Stimulated activated CD8-positive, alpha-beta memory T cell treated with anti-CD3 and anti-CD28 coated beads, Interleukin-15, amount 100 ng/mL, for 24 hours (primary cell): ENCODE results near the gene RPS6KC1.
"Not testable (repeated sequence)": the region's sequence is repeated elsewhere in the genome, so short reads cannot be mapped to it uniquely, and the experiment has no call there.

Experiments
- DNase-seq: peaks from one replicate; pipeline ENCODE4 v3.0.0-alpha.2; 2020; ENCODE audit warnings: low read depth

Gene RPS6KC1, protein sequence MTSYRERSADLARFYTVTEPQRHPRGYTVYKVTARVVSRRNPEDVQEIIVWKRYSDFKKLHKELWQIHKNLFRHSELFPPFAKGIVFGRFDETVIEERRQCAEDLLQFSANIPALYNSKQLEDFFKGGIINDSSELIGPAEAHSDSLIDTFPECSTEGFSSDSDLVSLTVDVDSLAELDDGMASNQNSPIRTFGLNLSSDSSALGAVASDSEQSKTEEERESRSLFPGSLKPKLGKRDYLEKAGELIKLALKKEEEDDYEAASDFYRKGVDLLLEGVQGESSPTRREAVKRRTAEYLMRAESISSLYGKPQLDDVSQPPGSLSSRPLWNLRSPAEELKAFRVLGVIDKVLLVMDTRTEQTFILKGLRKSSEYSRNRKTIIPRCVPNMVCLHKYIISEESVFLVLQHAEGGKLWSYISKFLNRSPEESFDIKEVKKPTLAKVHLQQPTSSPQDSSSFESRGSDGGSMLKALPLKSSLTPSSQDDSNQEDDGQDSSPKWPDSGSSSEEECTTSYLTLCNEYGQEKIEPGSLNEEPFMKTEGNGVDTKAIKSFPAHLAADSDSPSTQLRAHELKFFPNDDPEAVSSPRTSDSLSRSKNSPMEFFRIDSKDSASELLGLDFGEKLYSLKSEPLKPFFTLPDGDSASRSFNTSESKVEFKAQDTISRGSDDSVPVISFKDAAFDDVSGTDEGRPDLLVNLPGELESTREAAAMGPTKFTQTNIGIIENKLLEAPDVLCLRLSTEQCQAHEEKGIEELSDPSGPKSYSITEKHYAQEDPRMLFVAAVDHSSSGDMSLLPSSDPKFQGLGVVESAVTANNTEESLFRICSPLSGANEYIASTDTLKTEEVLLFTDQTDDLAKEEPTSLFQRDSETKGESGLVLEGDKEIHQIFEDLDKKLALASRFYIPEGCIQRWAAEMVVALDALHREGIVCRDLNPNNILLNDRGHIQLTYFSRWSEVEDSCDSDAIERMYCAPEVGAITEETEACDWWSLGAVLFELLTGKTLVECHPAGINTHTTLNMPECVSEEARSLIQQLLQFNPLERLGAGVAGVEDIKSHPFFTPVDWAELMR

DNA sequence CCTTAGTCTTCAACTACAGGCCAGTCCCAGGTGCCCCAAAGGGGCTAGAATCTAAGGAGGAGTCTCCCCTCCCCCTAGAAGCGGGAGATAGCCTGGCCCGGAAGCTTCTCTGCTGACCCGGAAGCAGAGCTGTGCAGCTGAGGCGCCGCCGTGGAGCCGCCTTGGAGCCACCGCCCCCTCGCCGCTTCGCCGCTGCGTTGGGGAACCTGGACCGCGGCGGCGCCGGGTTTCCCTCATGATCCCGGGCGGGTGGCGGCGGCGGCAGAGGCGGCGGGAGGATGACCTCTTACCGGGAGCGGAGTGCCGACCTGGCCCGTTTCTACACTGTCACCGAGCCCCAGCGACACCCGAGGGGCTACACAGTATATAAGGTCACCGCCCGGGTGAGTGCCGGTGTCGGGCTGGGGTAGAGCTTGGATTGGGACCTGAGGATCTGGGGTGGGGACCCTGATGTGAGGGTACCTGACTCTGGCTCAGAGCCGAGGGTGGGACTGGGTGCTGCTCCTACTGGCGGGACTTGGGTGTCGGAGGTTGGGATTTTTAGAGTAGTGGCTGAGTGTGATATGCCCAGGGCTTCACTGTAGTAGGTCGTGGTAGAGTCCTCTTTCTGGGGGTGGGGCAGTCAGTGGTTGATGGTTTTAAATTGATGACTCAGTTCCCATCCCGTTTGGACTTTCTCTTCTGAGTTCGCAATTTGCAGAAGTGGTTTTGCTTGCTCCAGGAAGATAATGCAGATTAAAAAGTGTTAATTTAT is at the start of gene RPS6KC1:
TSS of gene RPS6KC1 (plus strand) at position 115 of the 754 bp plus-strand sequence. CDS start at position 279, 164 bp downstream.
- DNase-seq, result peak; percentile 67

DNA sequence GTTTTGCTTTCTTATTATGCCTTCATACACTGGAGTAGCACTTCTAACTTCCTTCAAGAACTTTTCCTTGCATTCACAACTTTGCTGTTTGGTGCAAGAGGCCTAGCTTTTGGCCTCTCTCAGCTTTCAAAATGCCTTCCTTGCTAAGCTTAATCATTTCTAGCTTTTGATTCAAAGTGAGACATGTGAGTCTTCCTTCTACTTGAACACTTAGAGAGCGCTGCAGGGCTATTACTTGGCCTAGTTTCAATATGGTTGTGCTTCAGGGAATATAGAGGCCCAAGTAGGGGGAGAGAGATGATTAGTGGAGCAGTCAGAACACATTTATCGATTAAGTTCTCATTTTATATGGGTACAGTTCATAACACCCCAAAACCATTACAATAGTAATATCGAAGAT is 47.8 kb upstream of the RPS6KC1 start:
- no peak for DNase-seq

DNA sequence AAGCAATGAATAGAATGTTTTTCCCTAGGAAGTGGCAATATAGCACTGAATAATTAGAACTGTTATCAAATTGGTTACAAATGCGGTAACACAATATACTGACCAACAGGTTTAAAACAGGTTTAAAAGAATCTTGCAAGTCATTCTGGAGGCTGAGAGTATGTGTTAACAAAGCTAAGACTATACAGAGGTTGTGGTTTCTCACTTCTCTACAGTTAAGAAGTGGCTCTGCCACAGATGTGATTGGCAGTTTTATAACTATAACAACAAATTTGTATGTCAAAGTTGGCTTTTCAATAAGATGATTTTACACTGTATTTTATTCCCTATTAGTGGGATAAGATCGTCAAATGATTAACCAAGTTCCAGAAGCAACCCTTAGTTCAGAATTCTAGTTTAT is 42.5 kb upstream of the RPS6KC1 start:
- no peak for DNase-seq

DNA sequence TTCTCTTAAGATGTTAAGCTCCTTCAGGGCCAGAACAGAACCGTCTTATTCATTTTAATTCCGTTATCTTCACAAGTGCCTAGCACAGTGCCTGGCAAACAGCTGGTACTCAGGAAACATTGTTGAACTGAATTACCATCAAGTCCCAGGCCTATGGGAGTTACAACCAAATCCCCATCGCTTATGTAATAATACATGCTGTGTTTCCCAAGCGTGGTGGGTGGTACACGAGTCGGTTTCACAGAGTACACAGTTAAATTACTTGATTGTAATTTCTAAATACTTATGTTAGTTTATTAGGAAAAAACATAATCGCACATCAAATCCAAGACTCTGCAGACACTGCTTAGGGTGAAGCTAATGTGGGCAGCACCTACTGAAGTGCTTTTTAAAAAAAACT is 36.4 kb upstream of the RPS6KC1 start:
- DNase-seq, result no peak

DNA sequence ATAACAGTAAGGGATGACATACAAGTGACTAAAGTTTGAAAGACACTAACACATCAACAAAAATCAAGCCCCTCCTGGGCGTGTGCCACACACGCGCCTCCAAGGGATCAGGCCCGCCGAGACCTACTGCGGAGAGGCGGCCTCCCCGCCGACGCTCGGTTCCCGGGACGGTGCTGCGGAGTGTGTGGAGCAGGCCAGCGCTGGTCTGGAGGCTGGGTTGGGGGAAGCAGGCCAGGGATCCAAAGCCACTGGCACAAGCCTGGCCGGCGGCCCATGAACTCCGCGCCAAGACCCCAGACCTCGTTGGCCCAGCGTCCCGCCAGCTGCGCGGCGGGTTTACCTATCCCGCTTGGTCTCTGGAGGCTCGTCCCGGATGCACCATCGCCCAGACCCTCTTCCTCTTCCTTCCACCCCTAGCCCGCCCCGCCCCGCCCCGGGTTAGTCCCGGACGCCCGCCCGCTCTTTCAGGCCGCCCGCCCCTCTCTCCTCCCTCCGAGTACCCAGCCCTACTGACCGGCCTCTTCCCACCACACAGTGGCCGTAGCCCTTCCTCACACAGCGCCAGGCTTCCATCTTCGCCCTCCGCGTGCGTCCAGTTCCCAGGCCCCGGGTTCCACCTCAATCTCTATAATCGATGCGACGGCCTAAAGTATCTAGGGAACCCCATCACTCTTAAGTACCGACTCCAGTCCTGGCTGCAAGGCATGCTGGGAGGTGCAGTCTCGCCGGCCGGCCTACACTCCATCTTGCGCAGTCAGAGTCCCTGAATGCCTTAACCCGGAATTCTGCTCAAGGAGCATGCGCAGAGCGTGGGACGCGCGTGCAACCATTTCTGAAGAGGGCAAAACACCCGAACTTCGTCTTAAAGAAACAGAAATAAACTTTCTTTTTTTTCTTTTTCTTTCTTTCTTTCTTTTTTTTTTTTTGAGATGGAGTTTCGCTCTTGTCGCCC is 35.7 kb upstream of the RPS6KC1 start, which contains the start of gene ANGEL2:
TSS of gene ANGEL2 (minus strand) at position 769 of the 952 bp plus-strand sequence. CDS start at position 573, 196 bp downstream.
- DNase-seq, result peak; percentile 86

DNA sequence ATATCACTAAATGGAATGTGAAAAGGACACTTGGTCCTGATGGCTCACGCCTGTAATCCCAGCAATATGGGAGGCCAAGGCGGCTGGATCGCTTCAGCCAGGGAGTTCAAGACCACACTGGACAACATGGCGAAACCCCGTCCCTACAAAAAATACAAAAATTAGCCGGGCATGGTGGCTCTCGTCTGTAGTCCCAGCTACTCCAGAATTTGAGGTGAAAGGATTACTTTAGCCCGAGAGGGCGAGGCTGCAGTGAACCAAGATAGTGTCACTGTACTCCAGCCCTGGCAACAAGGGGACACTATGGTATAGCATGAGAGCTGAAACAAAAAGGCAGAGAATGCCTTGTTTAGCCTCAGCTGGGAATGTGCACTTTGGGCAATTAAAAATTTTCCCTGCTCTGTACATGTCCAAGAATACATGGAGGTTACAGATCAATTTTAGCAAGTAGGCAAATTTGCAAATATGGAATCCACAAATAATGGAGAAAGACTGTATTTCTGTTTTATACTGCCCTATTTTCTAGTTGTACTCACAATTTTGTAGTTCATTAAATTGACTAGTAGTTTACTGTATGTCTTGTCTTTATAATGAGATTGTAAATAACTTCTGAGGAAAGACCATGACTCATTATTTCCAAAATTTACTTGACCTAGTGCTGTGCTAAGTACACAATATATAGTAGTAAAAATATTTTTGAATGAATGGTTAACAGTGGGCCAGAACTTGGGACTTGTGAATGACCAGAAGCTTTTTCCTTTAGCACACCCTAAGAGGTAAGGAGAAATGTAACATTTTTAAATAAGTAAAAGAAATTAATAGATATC is 33.4 kb upstream of the RPS6KC1 start:
- no peak for DNase-seq

DNA sequence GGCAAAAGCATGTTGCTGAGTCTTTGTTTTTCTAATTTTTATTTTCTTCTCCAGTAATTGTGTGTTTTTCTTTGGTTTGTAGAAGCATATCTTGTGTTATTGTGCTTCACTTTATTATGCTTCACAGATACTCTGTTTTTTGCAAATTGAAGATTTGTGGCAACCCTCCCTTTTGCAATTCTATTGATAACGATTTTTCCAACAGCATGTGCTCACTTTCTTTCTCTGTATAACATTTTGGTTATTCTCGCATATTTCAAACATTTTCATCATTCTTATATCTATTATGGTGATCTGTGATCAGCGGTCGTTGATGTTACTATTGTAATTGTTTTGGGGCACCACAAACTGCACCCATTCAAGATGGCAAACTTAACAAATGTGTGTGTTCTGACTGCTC is 31.6 kb upstream of the RPS6KC1 start:
- DNase-seq, result no peak

DNA sequence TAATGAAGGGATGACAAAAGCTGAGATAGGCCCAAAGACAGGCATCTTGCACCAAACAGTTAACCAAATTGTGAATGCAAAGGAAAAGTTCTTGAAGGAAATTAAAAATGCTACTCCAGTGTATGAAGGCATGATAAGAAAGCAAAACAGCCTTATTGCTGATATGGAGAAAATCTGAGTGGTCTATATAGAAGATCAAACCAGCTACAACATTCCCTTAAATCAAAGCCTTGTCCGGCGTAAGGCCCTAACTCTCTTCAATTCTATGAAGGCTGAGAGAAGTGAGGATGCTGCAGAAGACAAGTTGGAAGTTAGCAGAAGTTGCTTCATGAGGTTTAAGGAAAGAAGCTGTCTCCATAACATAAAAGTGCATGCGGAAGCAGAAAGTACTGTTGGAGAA is 31.0 kb upstream of the RPS6KC1 start:
- no peak for DNase-seq

DNA sequence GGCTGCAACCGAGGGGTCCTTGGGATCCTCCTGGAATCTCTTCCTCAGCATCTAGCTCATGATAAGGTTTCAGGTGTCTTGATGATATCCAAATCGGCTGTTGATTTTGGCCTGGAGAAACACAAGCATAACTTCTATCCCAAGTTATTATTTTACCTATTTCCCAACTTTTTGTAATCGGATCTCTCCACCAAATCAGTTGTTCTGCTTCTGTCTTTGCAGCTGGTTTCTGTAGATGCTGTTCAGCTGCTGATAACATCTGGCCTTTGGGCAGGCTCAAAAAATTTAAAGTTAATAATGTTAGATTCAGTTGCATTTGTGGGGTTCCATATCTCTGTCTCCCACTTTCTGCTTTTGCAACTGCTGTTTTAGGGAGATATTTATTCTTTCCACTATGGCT is 24.0 kb upstream of the RPS6KC1 start:
- DNase-seq, result not testable (repeated sequence)

DNA sequence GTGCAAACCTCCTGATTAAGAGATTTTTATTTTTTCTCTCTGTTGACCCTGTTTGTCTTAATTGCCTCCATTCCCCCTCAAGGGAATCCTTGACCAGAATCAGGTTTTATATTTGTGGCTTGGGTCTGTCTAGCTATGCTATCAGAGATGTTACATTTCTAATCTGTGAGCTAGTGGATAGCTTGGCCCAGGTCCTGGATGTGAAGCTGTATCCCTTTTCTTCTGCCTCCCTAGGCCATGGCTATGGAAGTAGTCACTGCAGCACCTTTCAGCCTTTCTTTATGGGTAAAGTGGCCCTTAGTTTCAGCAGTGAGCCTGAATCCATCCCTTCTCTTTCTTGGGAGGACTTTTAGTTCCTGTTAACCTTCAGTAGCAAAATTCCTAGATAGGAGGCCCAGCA is 18.4 kb upstream of the RPS6KC1 start:
- DNase-seq, result no peak

DNA sequence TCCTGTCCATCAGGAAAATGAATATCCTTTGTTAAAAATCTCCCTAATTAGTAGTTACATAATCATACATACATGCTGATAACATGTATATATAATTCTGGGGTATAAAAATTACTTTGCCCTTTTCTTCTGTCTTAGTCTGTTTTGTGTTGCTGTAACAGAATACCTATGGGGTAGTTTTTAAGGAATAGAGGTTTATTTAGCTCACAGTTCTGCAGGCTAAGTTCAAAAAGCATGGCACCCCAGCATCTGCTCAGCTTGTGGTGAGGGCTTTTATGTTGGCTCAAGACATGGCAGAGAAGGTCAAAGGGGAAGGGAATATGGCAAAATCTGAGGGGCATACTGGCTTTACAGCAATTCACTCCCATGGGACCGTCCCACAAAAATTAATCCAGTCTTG is 16.3 kb upstream of the RPS6KC1 start:
- no peak for DNase-seq

DNA sequence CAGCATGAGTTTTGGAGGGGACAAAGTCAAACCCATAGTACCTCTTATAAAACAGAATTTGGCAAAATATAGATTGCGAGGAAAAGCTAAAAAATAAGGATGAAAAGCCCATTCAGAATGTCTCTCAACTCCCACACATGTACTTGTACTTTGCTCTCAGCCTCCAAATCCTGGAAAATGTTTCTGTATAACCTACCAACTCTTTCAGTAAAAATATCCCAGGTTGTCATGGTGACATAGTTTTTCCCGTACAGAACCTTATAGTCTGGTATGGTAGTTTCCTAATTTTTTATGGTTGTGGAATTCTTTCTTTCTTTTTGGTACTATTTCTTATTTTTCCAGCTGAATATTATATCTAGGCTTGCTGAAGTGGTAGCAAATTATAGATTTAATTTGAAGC is 15.5 kb upstream of the RPS6KC1 start:
- DNase-seq, result no peak

DNA sequence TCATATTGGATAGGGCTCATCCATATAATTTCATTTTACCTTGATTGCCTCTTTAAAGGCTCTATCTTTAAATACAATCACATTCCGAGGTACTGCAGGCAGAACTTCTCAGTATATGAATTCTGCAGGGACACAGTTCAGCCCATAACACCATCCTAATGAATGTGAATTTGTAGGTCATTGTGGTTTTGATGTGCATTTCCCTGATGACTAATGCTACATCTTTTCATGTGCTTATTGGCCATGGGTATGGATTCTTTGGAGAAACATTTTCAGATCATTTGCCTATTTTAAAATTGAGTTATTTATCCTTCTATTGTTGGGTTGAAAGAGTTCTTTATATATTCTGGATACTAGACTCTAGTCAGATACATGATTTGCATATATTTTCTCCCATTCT is 9.6 kb upstream of the RPS6KC1 start:
- no peak for DNase-seq

DNA sequence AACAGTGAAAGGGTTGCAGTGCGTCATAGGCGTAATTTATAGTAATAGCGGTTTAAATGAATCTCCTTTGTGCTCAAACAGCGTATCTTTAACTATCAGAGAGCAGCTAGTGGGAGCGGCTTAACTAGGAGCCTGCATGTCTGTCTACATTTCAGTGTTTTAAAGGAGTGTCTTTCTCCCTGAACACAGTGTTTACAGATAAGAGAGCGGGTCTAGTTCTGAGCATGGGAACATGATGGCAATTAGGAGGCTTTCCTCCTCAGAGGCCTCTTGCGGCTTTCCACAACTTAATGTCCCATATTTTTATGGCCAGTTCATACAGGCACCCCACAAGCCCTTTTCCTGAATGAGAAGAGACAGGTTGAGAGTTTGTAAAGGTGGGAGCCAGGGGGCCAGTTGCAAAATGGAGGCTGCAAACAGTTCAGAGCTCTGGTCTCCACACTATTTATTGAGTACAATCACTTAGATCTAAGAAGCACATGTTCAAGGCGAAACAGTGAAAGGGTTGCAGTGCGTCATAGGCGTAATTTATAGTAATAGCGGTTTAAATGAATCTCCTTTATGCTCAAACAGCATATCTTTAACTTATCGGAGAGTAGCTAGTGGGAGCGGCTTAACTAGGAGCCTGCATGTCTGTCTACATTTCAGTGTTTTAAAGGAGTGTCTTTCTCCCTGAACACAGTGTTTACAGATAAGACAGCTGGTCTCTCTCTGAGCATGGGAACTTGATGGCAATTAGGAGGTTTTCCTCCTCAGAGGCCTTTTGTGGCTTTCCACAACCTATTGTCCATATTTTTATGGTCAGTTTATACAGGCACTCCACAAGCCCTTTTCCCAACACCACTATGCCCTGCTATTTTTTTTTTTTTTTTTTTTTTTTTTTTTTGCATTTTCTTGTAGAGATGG is 5.5 kb upstream of the RPS6KC1 start:
- DNase-seq, result not testable (repeated sequence)

DNA sequence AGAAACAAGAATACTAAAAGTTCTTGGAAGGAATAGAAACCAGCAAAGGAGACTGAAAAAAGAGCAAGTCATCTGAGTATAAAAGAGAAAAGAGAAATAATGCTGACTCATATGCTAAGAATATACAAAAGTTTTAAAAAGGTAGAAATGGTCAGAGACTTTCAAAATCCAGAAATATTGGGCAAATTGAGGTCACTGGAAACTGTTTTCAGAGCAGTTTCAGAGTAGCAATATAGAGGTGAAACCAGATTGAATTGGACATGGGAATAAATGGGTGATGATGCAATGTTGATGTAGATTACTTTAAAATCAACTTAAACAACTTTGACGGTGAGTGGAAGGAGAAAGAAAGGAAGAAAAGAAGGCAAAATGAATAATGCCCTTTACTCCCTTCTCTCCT is 1.8 kb upstream of the RPS6KC1 start:
- DNase-seq, result no peak

DNA sequence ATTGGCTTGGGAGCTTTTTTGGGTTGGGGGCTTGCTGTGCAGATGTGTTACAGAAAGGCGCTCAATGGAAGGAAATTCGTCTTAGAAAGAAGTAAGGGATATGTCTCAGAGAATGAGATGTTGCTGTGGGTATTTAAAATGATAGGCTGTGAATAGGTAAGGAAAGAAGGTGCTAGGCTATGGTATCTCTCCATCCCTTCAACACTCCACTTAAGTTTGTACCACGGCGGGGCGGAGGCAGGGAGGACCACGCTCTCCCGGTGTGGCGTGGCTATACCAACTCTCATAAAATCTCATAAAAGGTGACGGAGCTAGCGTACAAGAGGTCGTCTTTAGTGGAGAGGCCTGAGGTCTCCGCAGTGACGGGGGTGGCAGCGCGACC is 305 bp upstream of the RPS6KC1 start:
- DNase-seq, result no peak

DNA sequence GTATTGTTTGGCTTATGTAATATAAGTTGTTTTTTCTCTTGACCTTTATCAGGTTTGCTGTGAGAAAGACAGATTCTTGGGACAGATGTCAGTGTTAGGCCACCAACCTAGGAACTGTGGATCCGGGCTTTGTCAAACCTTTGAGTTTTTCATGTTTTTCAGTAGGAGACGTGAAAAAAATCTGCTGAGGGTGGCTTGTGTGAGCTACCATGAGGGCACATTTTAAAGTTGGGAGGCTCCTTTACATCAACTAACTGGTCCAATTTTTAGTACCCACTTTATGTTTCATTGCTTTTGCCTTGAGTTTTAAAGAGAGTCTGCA is 801 bp downstream of the RPS6KC1 start:
- DNase-seq, result no peak

DNA sequence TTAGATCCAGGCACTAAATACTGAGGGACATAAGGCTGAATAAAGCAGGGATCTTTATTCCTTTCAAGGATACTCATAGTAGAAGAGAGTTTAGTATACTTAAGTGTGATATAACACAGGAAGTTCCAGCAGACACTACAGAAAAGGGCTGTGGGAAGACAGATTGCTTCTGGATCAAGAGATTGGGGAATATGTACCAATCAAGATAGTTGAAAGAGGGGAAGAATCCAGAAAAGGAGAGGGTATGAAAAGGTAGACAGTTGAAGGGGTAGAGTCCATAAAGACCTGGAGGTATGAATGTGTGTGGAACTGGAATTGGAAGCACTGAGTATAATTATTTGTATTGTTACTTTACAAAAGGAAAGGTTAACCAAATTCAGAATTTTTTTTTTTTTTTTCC is 2.4 kb downstream of the RPS6KC1 start:
- no peak for DNase-seq

DNA sequence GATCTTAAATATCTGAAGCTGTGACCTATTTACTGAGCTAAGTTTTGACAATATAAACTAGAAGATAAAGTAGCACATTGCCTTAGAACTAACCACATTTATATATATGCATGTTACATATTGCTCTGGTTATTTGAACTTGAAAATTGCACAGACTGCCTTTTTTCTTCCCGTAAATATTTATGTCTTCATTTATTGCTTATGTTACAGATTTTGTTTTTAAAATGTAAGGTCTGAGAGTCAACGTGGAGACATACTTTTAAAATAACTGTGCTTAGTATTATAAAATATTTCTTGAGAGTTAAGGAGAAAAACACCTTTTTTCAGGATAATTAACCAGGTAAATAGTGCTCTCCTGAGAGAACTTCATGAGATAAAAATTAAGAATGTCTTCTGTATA is 3.1 kb downstream of the RPS6KC1 start:
- no peak for DNase-seq
